ENCODE data around the gene EPHB3.

Gene EPHB3

GRCh38 chr3:184603151-184604030, 41.8 kb downstream of the EPHB3 start:
- TF ChIP-seq ZFX (IDR thresholded peaks at IDR 0.05; ENCODE audit: borderline replicate concordance) (no peak), CTCF (IDR thresholded peaks at IDR 0.05) (no peak)
- no peak overlapping the region for H3K27ac ChIP-seq

- no peak overlapping the region for H3K27ac ChIP-seq
- TF ChIP-seq CTCF (IDR thresholded peaks at IDR 0.05): no peak
- no peak for TF ChIP-seq ZFX (IDR thresholded peaks at IDR 0.05; ENCODE audit: borderline replicate concordance)
Measured at GRCh38 chr3:184604039-184604601, 42.5 kb downstream of the EPHB3 start.

- no peak overlapping the region for H3K27ac ChIP-seq
- TF ChIP-seq CTCF (IDR thresholded peaks at IDR 0.05) (no peak), ZFX (IDR thresholded peaks at IDR 0.05; ENCODE audit: borderline replicate concordance) (no peak)
Measured at GRCh38 chr3:184604615-184605290, 43.2 kb downstream of the EPHB3 start.

- no peak overlapping the region for H3K27ac ChIP-seq
- no peak for TF ChIP-seq CTCF (IDR thresholded peaks at IDR 0.05)
- TF ChIP-seq ZFX (IDR thresholded peaks at IDR 0.05; ENCODE audit: borderline replicate concordance): no peak
Measured at GRCh38 chr3:184608209-184608608, 46.6 kb downstream of the EPHB3 start.

GRCh38 chr3:184609476-184610244, 48.1 kb downstream of the EPHB3 start:
- TF ChIP-seq ZFX (IDR thresholded peaks at IDR 0.05; ENCODE audit: borderline replicate concordance): no peak
- TF ChIP-seq CTCF (IDR thresholded peaks at IDR 0.05): no peak
- H3K27ac ChIP-seq: no peak overlapping the region

- H3K27ac ChIP-seq: no peak overlapping the region
- TF ChIP-seq ZFX (IDR thresholded peaks at IDR 0.05; ENCODE audit: borderline replicate concordance): no peak
- no peak for TF ChIP-seq CTCF (IDR thresholded peaks at IDR 0.05)
Measured at GRCh38 chr3:184610245-184610871, 48.8 kb downstream of the EPHB3 start.

Data from 22Rv1 (cell line).